ENCODE data around the gene MRFAP1L1.

The MRFAP1L1 gene

GRCh38 chr4:6697131-6697530, 12.5 kb downstream of the MRFAP1L1 start:
- DNase-seq (ENCODE audit: low read depth in 1 of 2, low spot score in 1 of 2) = no peak
- H3K27ac ChIP-seq (replicated peaks) = peak overlapping the region; percentile 88
- no peak overlapping the region for H3K4me3 ChIP-seq (replicated peaks; ENCODE audit: insufficient read depth, low read length)
- no peaks in the 10 kb centered on the region for H3K27me3 ChIP-seq (ENCODE audit: insufficient read depth, poor library complexity, severe bottlenecking)
- TF ChIP-seq REST (IDR thresholded peaks at IDR 0.05; ENCODE audit: insufficient replicate concordance, low read depth) = no peak
- TF ChIP-seq CTCF (IDR thresholded peaks at IDR 0.05; ENCODE audit: insufficient read depth, low read length) = no peak
- TF ChIP-seq SPI1 (IDR thresholded peaks at IDR 0.05; ENCODE audit: borderline replicate concordance, low read depth) = no peak
- TF ChIP-seq POLR2AphosphoS5 (IDR thresholded peaks at IDR 0.05; ENCODE audit: low read depth) = no peak
- no peak for TF ChIP-seq GABPA (IDR thresholded peaks at IDR 0.05; ENCODE audit: low read depth)

- TF ChIP-seq GABPA (IDR thresholded peaks at IDR 0.05; ENCODE audit: low read depth) (no peak), POLR2AphosphoS5 (IDR thresholded peaks at IDR 0.05; ENCODE audit: low read depth) (no peak), REST (IDR thresholded peaks at IDR 0.05; ENCODE audit: insufficient replicate concordance, low read depth) (no peak), CTCF (IDR thresholded peaks at IDR 0.05; ENCODE audit: insufficient read depth, low read length) (no peak), SPI1 (IDR thresholded peaks at IDR 0.05; ENCODE audit: borderline replicate concordance, low read depth) (no peak)
- Histone ChIP-seq H3K4me3 (replicated peaks; ENCODE audit: insufficient read depth, low read length) (no peak overlapping the region), H3K27me3 (ENCODE audit: insufficient read depth, poor library complexity, severe bottlenecking) (no peaks in the 10 kb centered on the region)
These were observed 13.1 kb downstream of the MRFAP1L1 start for GRCh38 chr4:6696611-6697010.

GRCh38 chr4:6695660-6696610, 13.7 kb downstream of the MRFAP1L1 start:
- H3K27me3 ChIP-seq (ENCODE audit: insufficient read depth, poor library complexity, severe bottlenecking) = no peaks in the 10 kb centered on the region
- H3K4me3 ChIP-seq (replicated peaks; ENCODE audit: insufficient read depth, low read length) = peak overlapping the region; percentile 13; the same call in 1 of the 2 replicates
- peak in 1 of 2 experiments; percentile 85 for DNase-seq (ENCODE audit: low read depth in 1 of 2, low spot score in 1 of 2)
- H3K27ac ChIP-seq (replicated peaks) = peak overlapping the region; percentile 88
- no peak for TF ChIP-seq CTCF (IDR thresholded peaks at IDR 0.05; ENCODE audit: insufficient read depth, low read length)
- TF ChIP-seq SPI1 (IDR thresholded peaks at IDR 0.05; ENCODE audit: borderline replicate concordance, low read depth) = peak; percentile 64; the same call in 1 of the 2 replicates
- peak; percentile 37; the same call in 1 of the 2 replicates for TF ChIP-seq POLR2AphosphoS5 (IDR thresholded peaks at IDR 0.05; ENCODE audit: low read depth)
- peak; percentile 19 for TF ChIP-seq REST (IDR thresholded peaks at IDR 0.05; ENCODE audit: insufficient replicate concordance, low read depth)

More at GRCh38 chr4:6696611-6697010, 13.1 kb downstream of the MRFAP1L1 start:
- no peak for DNase-seq (ENCODE audit: low read depth in 1 of 2, low spot score in 1 of 2)
- peak overlapping the region; percentile 88 for H3K27ac ChIP-seq (replicated peaks)
